HEK293 (cell line): ENCODE data around the gene CNP.

Source experiments
- REPIN1 ChIP-seq: fragments of 450-650 bp; formaldehyde crosslinking; IDR thresholded peaks from 2 replicates; pipeline ENCODE4 v1.5.1; 2017; ENCODE audit warnings: missing biosample characterization, missing genetic modification characterization, low read depth
- TCF7L2 ChIP-seq: IDR thresholded peaks from 2 replicates; pipeline ENCODE4 v1.6.1; 2011; ENCODE audit warnings: low read depth, mild to moderate bottlenecking, inconsistent platforms, low read length, moderate library complexity, borderline replicate concordance
- ZBTB21 ChIP-seq: fragments of 450-650 bp; formaldehyde crosslinking; IDR thresholded peaks from 2 replicates; pipeline ENCODE4 v1.5.1; 2017; ENCODE audit warnings: missing biosample characterization, missing genetic modification characterization
- ZNF2 ChIP-seq: fragments of 450-650 bp; formaldehyde crosslinking; IDR thresholded peaks from 2 replicates; pipeline ENCODE4 v1.5.1; 2016; ENCODE audit warnings: missing biosample characterization, missing genetic modification characterization
- ZNF624 ChIP-seq: fragments of 450-650 bp; formaldehyde crosslinking; IDR thresholded peaks from 2 replicates; pipeline ENCODE4 v1.5.1; 2017; ENCODE audit warnings: missing biosample characterization, missing genetic modification characterization
- ZNF658 ChIP-seq: fragments of 450-650 bp; formaldehyde crosslinking; IDR thresholded peaks from 2 replicates; pipeline ENCODE4; 2016; ENCODE audit warnings: missing biosample characterization, missing genetic modification characterization
- ZNF776 ChIP-seq: fragments of 450-650 bp; formaldehyde crosslinking; IDR thresholded peaks from 2 replicates; pipeline ENCODE4 v1.5.0; 2017; ENCODE audit warnings: missing biosample characterization, missing genetic modification characterization, borderline replicate concordance
- TF ChIP-seq, protein P1 (sequence below): fragments of 450-650 bp; formaldehyde crosslinking; IDR thresholded peaks from 2 replicates; pipeline ENCODE4 v1.5.1; 2016; ENCODE audit warnings: missing biosample characterization, missing genetic modification characterization
- TF ChIP-seq, protein P2 (sequence below): fragments of 450-650 bp; formaldehyde crosslinking; IDR thresholded peaks from 2 replicates; pipeline ENCODE4 v1.5.1; 2016; ENCODE audit warnings: missing biosample characterization, missing genetic modification characterization
- TF ChIP-seq, protein P3 (sequence below): fragments of 450-650 bp; formaldehyde crosslinking; IDR thresholded peaks from 2 replicates; pipeline ENCODE4 v1.5.1; 2016; ENCODE audit warnings: missing biosample characterization, missing genetic modification characterization, low read depth

DNA sequence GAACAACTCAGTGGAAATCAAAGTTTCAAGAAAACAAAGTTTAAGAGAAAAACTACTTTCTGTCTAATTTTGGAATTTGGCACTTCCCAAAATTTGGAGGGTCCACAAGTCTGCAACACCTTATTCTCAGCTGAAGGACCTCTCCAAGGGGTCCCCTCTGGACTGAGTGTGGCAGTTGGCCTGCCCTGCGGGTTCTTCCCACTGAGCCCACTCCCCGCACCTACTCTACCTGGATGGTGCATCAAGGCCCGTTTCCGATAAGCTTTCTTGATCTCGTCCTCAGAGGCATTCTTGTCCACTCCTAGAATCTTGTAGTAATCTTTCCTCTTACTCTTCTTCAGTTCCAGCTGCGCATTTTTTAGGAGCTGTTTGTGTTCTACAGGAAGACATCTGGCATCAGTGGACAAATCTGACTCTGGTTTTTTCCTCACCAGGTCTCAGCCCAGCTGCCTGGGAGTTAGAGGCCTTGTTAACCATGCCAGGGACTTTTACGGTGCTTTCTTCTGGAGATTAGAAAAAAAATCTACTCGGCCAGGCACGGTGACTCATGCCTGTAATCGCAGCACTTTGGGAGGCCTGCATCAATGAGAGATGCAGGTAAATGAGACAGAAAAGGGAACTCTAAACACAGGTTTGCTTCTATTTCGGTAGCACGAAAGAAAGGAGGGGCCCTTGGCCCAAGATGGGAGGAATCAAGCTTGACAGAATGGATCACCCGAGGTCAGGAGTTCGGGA is 15.6 kb downstream of the CNP start:
- TF ChIP-seq, protein P1, sequence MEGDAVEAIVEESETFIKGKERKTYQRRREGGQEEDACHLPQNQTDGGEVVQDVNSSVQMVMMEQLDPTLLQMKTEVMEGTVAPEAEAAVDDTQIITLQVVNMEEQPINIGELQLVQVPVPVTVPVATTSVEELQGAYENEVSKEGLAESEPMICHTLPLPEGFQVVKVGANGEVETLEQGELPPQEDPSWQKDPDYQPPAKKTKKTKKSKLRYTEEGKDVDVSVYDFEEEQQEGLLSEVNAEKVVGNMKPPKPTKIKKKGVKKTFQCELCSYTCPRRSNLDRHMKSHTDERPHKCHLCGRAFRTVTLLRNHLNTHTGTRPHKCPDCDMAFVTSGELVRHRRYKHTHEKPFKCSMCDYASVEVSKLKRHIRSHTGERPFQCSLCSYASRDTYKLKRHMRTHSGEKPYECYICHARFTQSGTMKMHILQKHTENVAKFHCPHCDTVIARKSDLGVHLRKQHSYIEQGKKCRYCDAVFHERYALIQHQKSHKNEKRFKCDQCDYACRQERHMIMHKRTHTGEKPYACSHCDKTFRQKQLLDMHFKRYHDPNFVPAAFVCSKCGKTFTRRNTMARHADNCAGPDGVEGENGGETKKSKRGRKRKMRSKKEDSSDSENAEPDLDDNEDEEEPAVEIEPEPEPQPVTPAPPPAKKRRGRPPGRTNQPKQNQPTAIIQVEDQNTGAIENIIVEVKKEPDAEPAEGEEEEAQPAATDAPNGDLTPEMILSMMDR: no peak
- TF ChIP-seq ZNF658 (tag by site-specific recombination): no peak
- no peak for TF ChIP-seq ZBTB21 (tag by site-specific recombination)
- no peak for TF ChIP-seq ZNF776 (tag by site-specific recombination)
- TF ChIP-seq, protein P2, sequence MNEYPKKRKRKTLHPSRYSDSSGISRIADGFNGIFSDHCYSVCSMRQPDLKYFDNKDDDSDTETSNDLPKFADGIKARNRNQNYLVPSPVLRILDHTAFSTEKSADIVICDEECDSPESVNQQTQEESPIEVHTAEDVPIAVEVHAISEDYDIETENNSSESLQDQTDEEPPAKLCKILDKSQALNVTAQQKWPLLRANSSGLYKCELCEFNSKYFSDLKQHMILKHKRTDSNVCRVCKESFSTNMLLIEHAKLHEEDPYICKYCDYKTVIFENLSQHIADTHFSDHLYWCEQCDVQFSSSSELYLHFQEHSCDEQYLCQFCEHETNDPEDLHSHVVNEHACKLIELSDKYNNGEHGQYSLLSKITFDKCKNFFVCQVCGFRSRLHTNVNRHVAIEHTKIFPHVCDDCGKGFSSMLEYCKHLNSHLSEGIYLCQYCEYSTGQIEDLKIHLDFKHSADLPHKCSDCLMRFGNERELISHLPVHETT (tag by site-specific recombination): no peak
- no peak for TF ChIP-seq ZNF624 (tag by site-specific recombination)
- no peak for TF ChIP-seq TCF7L2
- TF ChIP-seq ZNF2 (tag by site-specific recombination): no peak
- TF ChIP-seq, protein P3, sequence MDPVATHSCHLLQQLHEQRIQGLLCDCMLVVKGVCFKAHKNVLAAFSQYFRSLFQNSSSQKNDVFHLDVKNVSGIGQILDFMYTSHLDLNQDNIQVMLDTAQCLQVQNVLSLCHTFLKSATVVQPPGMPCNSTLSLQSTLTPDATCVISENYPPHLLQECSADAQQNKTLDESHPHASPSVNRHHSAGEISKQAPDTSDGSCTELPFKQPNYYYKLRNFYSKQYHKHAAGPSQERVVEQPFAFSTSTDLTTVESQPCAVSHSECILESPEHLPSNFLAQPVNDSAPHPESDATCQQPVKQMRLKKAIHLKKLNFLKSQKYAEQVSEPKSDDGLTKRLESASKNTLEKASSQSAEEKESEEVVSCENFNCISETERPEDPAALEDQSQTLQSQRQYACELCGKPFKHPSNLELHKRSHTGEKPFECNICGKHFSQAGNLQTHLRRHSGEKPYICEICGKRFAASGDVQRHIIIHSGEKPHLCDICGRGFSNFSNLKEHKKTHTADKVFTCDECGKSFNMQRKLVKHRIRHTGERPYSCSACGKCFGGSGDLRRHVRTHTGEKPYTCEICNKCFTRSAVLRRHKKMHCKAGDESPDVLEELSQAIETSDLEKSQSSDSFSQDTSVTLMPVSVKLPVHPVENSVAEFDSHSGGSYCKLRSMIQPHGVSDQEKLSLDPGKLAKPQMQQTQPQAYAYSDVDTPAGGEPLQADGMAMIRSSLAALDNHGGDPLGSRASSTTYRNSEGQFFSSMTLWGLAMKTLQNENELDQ (tag by site-specific recombination): no peak
- no peak for TF ChIP-seq REPIN1
